Memory B cell (primary cell): ENCODE data around the gene ETV5.
A peak's percentile ranks its signal among the peaks of the same experiment; 100 is the strongest.
"Not testable (repeated sequence)": the region's sequence is repeated elsewhere in the genome, so short reads cannot be mapped to it uniquely, and the experiment has no call there.

Experiments
- ATAC-seq: fragments of 150-1000 bp; cut with Tn5 transposase; 2 replicates; pipeline ENCODE4 v1.10.0; 2021; ENCODE audit warnings: low read depth, mild to moderate bottlenecking, moderate library complexity
- DNase-seq, 2 donors: peaks; one replicate each; pipeline ENCODE4 v3.0.0; 2022; ENCODE audit warnings: low spot score in 2 of 2
- H3K27ac Mint-ChIP-seq: one replicate; pipeline ENCODE4 v1.8.0; 2022; ENCODE audit warnings: mild to moderate bottlenecking, moderate library complexity, mixed read lengths
- H3K27me3 Mint-ChIP-seq: one replicate; pipeline ENCODE4 v1.8.0; 2022; ENCODE audit warnings: mixed read lengths
- H3K36me3 Mint-ChIP-seq: one replicate; pipeline ENCODE4 v1.8.0; 2022; ENCODE audit warnings: mild to moderate bottlenecking, mixed read lengths
- H3K4me1 Mint-ChIP-seq: one replicate; pipeline ENCODE4 v1.8.0; 2022; ENCODE audit warnings: mixed read lengths
- H3K4me3 Mint-ChIP-seq: one replicate; pipeline ENCODE4 v1.8.0; 2022; ENCODE audit warnings: mild to moderate bottlenecking, moderate library complexity, mixed read lengths
- H3K9me3 Mint-ChIP-seq: one replicate; pipeline ENCODE4 v1.8.0; 2022; ENCODE audit warnings: mixed read lengths

Gene ETV5

GRCh38 chr3:186025161-186025560, 83.7 kb downstream of the ETV5 start:
- Mint-ChIP-seq H3K9me3 (no peaks in the 10 kb centered on the region), H3K4me1 (peaks cover 3% of the 10 kb centered on the region), H3K4me3 (no peak overlapping the region), H3K36me3 (no peaks in the 10 kb centered on the region), H3K27me3 (peaks cover 3% of the 10 kb centered on the region), H3K27ac (no peak overlapping the region)
- ATAC-seq: no peak
- DNase-seq: no peak

- no peak overlapping the region for H3K4me3 Mint-ChIP-seq
- no peak for ATAC-seq
- no peaks in the 10 kb centered on the region for H3K9me3 Mint-ChIP-seq
- H3K4me1 Mint-ChIP-seq: peaks cover 3% of the 10 kb centered on the region
- no peak overlapping the region for H3K27ac Mint-ChIP-seq
- no peak for DNase-seq
- no peaks in the 10 kb centered on the region for H3K36me3 Mint-ChIP-seq
- no peaks in the 10 kb centered on the region for H3K27me3 Mint-ChIP-seq
Measured at GRCh38 chr3:186024210-186024609, 84.7 kb downstream of the ETV5 start.

DNA sequence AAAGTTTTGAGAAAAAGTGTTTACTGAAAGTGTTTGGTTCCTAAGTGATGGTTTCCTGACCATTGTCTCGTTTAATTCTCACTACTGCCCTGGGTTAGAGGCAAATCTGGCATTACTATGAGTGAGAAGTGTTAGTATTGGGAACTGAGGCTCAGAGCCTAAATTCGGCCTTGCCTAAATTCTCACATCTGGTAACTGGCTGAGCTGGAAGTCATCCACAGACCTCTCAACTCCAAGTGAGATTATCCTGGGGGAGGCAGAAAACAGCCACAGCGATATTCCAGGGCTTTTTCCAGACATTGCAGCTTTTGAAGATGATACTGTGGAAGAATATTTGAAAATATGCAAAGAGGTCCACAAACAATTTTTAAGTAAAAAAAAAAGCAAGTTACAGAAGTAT, 86.0 kb downstream of the ETV5 start:
- Mint-ChIP-seq H3K4me3 (no peak overlapping the region), H3K27ac (no peak overlapping the region), H3K36me3 (no peaks in the 10 kb centered on the region), H3K27me3 (no peaks in the 10 kb centered on the region), H3K9me3 (no peaks in the 10 kb centered on the region), H3K4me1 (peaks cover 3% of the 10 kb centered on the region)
- DNase-seq (no peak), ATAC-seq (no peak)

- no peak for DNase-seq
- Mint-ChIP-seq H3K4me1 (peaks cover 3% of the 10 kb centered on the region), H3K36me3 (no peaks in the 10 kb centered on the region), H3K27me3 (no peaks in the 10 kb centered on the region), H3K9me3 (no peaks in the 10 kb centered on the region), H3K27ac (no peak overlapping the region), H3K4me3 (no peak overlapping the region)
- ATAC-seq: no peak
Measured at GRCh38 chr3:186021673-186022362, 87.1 kb downstream of the ETV5 start.

- not testable (repeated sequence) for H3K9me3 Mint-ChIP-seq, DNase-seq, H3K4me3 Mint-ChIP-seq, H3K4me1 Mint-ChIP-seq, ATAC-seq, H3K27ac Mint-ChIP-seq, H3K36me3 Mint-ChIP-seq, H3K27me3 Mint-ChIP-seq
Measured at GRCh38 chr3:186021250-186021649, 87.6 kb downstream of the ETV5 start.

GRCh38 chr3:186019288-186019687, 89.6 kb downstream of the ETV5 start:
- H3K36me3 Mint-ChIP-seq, H3K4me3 Mint-ChIP-seq, H3K27ac Mint-ChIP-seq, H3K4me1 Mint-ChIP-seq, H3K27me3 Mint-ChIP-seq, DNase-seq, H3K9me3 Mint-ChIP-seq, ATAC-seq: not testable (repeated sequence)

DNA sequence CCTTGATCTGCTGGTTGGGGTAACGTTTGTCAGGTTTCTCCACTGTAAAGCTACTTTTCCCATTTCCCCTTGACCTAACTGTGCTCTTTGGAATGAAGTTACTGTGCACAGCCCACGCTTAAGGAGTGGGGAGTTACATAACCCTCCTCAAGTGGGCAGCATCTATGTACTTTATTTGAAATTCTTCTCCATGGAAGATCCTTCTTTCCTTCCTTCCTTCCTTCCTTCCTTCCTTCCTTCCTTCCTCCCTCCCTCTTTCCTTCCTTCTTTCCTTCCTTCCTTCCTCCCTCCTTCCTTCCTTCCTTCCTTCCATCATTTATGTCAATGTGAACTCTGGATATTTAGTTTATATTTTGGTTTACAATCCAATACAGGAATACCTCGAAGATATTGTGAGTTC, 94.0 kb downstream of the ETV5 start:
- DNase-seq: no peak
- Mint-ChIP-seq H3K36me3 (peaks cover 2% of the 10 kb centered on the region), H3K9me3 (peaks cover 4% of the 10 kb centered on the region), H3K27ac (no peak overlapping the region), H3K27me3 (peaks cover 15% of the 10 kb centered on the region), H3K4me1 (no peaks in the 10 kb centered on the region), H3K4me3 (no peak overlapping the region)
- ATAC-seq: no peak

GRCh38 chr3:186013312-186013711, 95.6 kb downstream of the ETV5 start:
- Mint-ChIP-seq H3K4me3 (no peak overlapping the region), H3K27ac (no peak overlapping the region), H3K27me3 (peaks cover 15% of the 10 kb centered on the region), H3K9me3 (peaks cover 4% of the 10 kb centered on the region), H3K4me1 (no peaks in the 10 kb centered on the region), H3K36me3 (peaks cover 2% of the 10 kb centered on the region)
- ATAC-seq: no peak
- DNase-seq: no peak

DNA sequence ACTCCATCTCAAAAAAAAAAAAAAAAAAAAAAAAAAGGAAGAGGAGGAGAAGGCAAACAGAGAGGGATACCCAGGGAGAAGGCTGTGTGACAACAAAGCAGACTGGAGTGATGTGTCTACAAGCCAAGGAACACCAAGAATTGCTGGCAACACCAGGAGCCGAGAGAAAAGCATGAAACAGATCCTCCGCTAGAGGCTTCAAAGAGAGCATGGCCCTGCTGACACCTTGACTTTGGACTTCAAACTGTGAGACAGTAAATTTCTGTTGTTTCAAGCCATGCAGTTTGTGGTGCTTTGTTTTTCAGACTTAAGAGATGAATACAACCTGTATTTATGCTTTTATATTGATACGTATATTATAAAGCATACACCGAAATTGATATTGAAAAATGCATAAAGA, 96.8 kb downstream of the ETV5 start:
- H3K4me3 Mint-ChIP-seq: no peak overlapping the region
- ATAC-seq: no peak
- no peaks in the 10 kb centered on the region for H3K4me1 Mint-ChIP-seq
- peaks cover 4% of the 10 kb centered on the region for H3K9me3 Mint-ChIP-seq
- DNase-seq: no peak
- H3K36me3 Mint-ChIP-seq: peaks cover 2% of the 10 kb centered on the region
- H3K27ac Mint-ChIP-seq: no peak overlapping the region
- H3K27me3 Mint-ChIP-seq: peaks cover 15% of the 10 kb centered on the region

GRCh38 chr3:186004671-186005070, 104.2 kb downstream of the ETV5 start:
- ATAC-seq: no peak
- no peak overlapping the region for H3K27ac Mint-ChIP-seq
- no peak overlapping the region for H3K4me3 Mint-ChIP-seq
- peaks cover 4% of the 10 kb centered on the region for H3K27me3 Mint-ChIP-seq
- no peaks in the 10 kb centered on the region for H3K9me3 Mint-ChIP-seq
- H3K4me1 Mint-ChIP-seq: peaks cover 3% of the 10 kb centered on the region
- H3K36me3 Mint-ChIP-seq: no peaks in the 10 kb centered on the region
- no peak for DNase-seq

GRCh38 chr3:186004209-186004608, 104.7 kb downstream of the ETV5 start:
- peaks cover 3% of the 10 kb centered on the region for H3K4me1 Mint-ChIP-seq
- no peaks in the 10 kb centered on the region for H3K9me3 Mint-ChIP-seq
- no peaks in the 10 kb centered on the region for H3K36me3 Mint-ChIP-seq
- ATAC-seq (no peak), DNase-seq (no peak)
- peaks cover 4% of the 10 kb centered on the region for H3K27me3 Mint-ChIP-seq
- no peak overlapping the region for H3K27ac Mint-ChIP-seq
- no peak overlapping the region for H3K4me3 Mint-ChIP-seq

DNA sequence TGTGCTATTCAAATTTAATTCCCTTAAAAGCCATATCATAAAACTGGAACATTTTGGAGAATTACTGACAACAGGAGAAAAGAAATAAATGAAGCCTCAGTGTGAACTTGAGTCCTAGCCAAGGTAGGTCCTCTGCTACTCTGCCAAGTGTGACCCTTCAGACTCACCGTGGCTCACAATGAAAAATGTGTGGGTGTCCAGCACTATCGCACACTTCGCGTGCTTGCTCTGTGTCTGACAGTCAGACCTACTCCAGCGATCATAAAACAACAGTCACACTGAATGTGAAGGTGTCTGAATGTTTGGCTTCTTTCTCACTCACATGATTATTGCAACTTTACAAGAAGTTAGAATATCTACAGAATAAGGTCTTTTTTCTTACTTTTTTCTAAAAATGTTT, 105.3 kb downstream of the ETV5 start:
- peaks cover 4% of the 10 kb centered on the region for H3K27me3 Mint-ChIP-seq
- no peaks in the 10 kb centered on the region for H3K9me3 Mint-ChIP-seq
- ATAC-seq: no peak
- H3K4me3 Mint-ChIP-seq: no peak overlapping the region
- H3K4me1 Mint-ChIP-seq: peaks cover 3% of the 10 kb centered on the region
- H3K36me3 Mint-ChIP-seq: no peaks in the 10 kb centered on the region
- DNase-seq: no peak
- no peak overlapping the region for H3K27ac Mint-ChIP-seq

DNA sequence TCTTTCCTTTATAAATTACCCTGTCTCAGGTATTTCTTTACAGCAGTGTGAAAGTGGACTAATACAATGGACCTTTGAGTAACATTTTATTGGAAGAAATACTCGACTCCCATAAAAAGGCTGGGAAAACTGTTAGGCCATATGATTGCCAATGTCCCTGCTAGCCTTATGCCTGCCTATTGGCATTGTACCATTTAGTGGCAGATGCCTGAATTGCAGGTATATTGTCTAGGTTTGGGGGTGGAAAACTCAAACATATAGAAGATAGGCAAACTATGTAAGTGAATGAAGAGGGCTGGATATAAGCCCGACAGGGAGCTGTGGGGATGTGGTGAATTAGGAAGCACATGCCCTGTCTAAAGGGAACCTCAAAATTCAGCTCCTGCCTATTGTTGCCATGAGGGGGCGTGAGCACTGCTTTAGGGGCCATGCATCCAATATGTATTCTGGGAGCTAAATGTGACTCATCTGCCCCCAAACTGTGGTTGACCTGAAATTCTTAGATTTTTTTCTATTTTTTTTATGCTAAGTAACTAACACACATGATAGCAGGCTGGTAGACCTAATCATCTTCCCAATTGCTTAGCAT, 105.9 kb downstream of the ETV5 start:
- H3K9me3 Mint-ChIP-seq: no peaks in the 10 kb centered on the region
- ATAC-seq (peak; percentile 34), DNase-seq (no peak)
- H3K36me3 Mint-ChIP-seq: no peaks in the 10 kb centered on the region
- H3K27ac Mint-ChIP-seq: no peak overlapping the region
- H3K27me3 Mint-ChIP-seq: peaks cover 4% of the 10 kb centered on the region
- H3K4me1 Mint-ChIP-seq: peaks cover 3% of the 10 kb centered on the region
- H3K4me3 Mint-ChIP-seq: no peak overlapping the region

GRCh38 chr3:186001842-186002241, 107.0 kb downstream of the ETV5 start:
- Mint-ChIP-seq H3K27ac (no peak overlapping the region), H3K9me3 (no peaks in the 10 kb centered on the region), H3K4me3 (no peak overlapping the region), H3K4me1 (peaks cover 3% of the 10 kb centered on the region), H3K27me3 (peaks cover 4% of the 10 kb centered on the region), H3K36me3 (no peaks in the 10 kb centered on the region)
- no peak for DNase-seq
- ATAC-seq: no peak

GRCh38 chr3:185999221-185999620, 109.7 kb downstream of the ETV5 start:
- Mint-ChIP-seq H3K27me3 (peaks cover 4% of the 10 kb centered on the region), H3K27ac (no peak overlapping the region), H3K4me1 (peaks cover 3% of the 10 kb centered on the region), H3K9me3 (no peaks in the 10 kb centered on the region), H3K4me3 (no peak overlapping the region), H3K36me3 (no peaks in the 10 kb centered on the region)
- no peak for ATAC-seq
- DNase-seq: no peak
